ENCODE results near the gene TSPAN2.

- TF ChIP-seq CTCF (IDR thresholded peaks at IDR 0.05) (no peak), POLR2A (IDR thresholded peaks at IDR 0.05) (no peak)
Measured at GRCh38 chr1:115091572-115091971, 2.3 kb upstream of the TSPAN2 start.

All from gastroesophageal sphincter (tissue), 3 donors.